Neural progenitor cell (in vitro differentiated cells): ENCODE data around the gene LAMA2. TPM values are rescaled to one million over a fixed set of nuclear protein-coding genes. Genes with fewer than 3 reads are reported as not detected.

Experiments
- DNase-seq: peaks from one replicate; pipeline ENCODE4 v3.0.0-alpha.2; 2016; ENCODE audit warnings: low spot score
- H2AFZ ChIP-seq: fragments of 200-600 bp; sonication (generic); replicated peaks from 2 replicates; pipeline ENCODE4 v1.6.1; 2016; ENCODE audit warnings: antibody characterized with exemption
- H3F3A ChIP-seq: fragments of 200-600 bp; sonication (generic); 2 replicates; pipeline ENCODE4 v1.6.1; 2016; ENCODE audit warnings: antibody characterized with exemption, low read depth
- H3K27ac ChIP-seq: fragments of 200-600 bp; sonication (generic); 2 replicates; pipeline ENCODE4 v1.5.1; 2016; ENCODE audit warnings: mild to moderate bottlenecking
- H3K27me3 ChIP-seq: fragments of 200-600 bp; sonication (generic); 2 replicates; pipeline ENCODE4 v1.6.1; 2016; ENCODE audit warnings: mild to moderate bottlenecking, moderate library complexity
- H3K36me3 ChIP-seq: fragments of 200-600 bp; sonication (generic); 2 replicates; pipeline ENCODE4 v1.5.1; 2016
- H3K4me1 ChIP-seq: fragments of 200-600 bp; sonication (generic); 2 replicates; pipeline ENCODE4 v1.6.1; 2016; ENCODE audit warnings: mixed run types
- H3K4me2 ChIP-seq: fragments of 200-600 bp; sonication (generic); 2 replicates; pipeline ENCODE4 v1.6.1; 2016
- H3K4me3 ChIP-seq: fragments of 200-600 bp; sonication (generic); 2 replicates; pipeline ENCODE4 v1.5.1; 2016
- H3K79me2 ChIP-seq: fragments of 200-600 bp; sonication (generic); 2 replicates; pipeline ENCODE4 v1.6.1; 2016; ENCODE audit warnings: low read depth
- H3K9ac ChIP-seq: fragments of 200-600 bp; sonication (generic); 2 replicates; pipeline ENCODE4 v1.6.1; 2016
- H3K9me3 ChIP-seq: fragments of 200-600 bp; sonication (generic); 2 replicates; pipeline ENCODE4 v1.5.1; 2016; ENCODE audit warnings: low read depth
- H4K20me1 ChIP-seq: fragments of 200-600 bp; sonication (generic); 2 replicates; pipeline ENCODE4 v1.6.1; 2016; ENCODE audit warnings: low read depth
- H3K27ac Mint-ChIP-seq: 3 replicates; pipeline ENCODE4 v1.8.0; 2021; ENCODE audit warnings: mixed read lengths
- H3K27me3 Mint-ChIP-seq: 2 replicates; pipeline ENCODE4 v1.8.0; 2022; ENCODE audit warnings: low read depth, mild to moderate bottlenecking, inconsistent platforms, moderate library complexity, mixed read lengths; ENCODE audit not compliant: insufficient read depth
- H3K36me3 Mint-ChIP-seq: 3 replicates; pipeline ENCODE4 v1.8.0; 2021; ENCODE audit warnings: mixed read lengths
- H3K4me1 Mint-ChIP-seq: 3 replicates; pipeline ENCODE4 v1.8.0; 2021; ENCODE audit warnings: mixed read lengths
- H3K4me3 Mint-ChIP-seq: 3 replicates; pipeline ENCODE4 v1.8.0; 2021; ENCODE audit warnings: mild to moderate bottlenecking, moderate library complexity, mixed read lengths
- H3K9me3 Mint-ChIP-seq: 3 replicates; pipeline ENCODE4 v1.8.0; 2020; ENCODE audit warnings: mixed read lengths
- CTCF ChIP-seq: fragments of 200-600 bp; sonication (generic); IDR thresholded peaks from 2 replicates; pipeline ENCODE4 v1.5.1; 2017; ENCODE audit warnings: antibody characterized with exemption, mild to moderate bottlenecking
- EZH2 ChIP-seq: fragments of 200-600 bp; sonication (generic); IDR thresholded peaks from 2 replicates; pipeline ENCODE4 v1.6.1; 2017; ENCODE audit warnings: antibody characterized with exemption, mild to moderate bottlenecking, moderate library complexity
- EZH2phosphoT487 ChIP-seq: fragments of 200-600 bp; sonication (generic); IDR thresholded peaks from 2 replicates; pipeline ENCODE4 v1.6.1; 2017; ENCODE audit warnings: antibody characterized with exemption
- total RNA-seq: library from RNA; depleted of rRNA; stranded (reverse); fragments of >200 nt; gene quantifications from 2 replicates; pipeline ENCODE4 v1.2.3, GENCODE V29; 2015; ENCODE audit warnings: low replicate concordance

The LAMA2 gene
- total RNA-seq, 1 donor from 2014 or later, result 1.5 TPM

GRCh38 chr6:129016844-129017243 lies 133.9 kb downstream of the LAMA2 start:
- Histone ChIP-seq H3K4me1 (no peaks in the 10 kb centered on the region), H3K79me2 (no peaks in the 10 kb centered on the region), H3K4me2 (no peak overlapping the region), H3K36me3 (no peaks in the 10 kb centered on the region), H3F3A (no peaks in the 10 kb centered on the region), H4K20me1 (no peaks in the 10 kb centered on the region), H2AFZ (no peak overlapping the region), H3K27ac (no peak overlapping the region), H3K4me3 (no peak overlapping the region), H3K9me3 (no peaks in the 10 kb centered on the region), H3K9ac (no peak overlapping the region), H3K27me3 (no peaks in the 10 kb centered on the region)
- no peaks in the 10 kb centered on the region for H3K4me1 Mint-ChIP-seq
- peaks cover 2% of the 10 kb centered on the region for H3K9me3 Mint-ChIP-seq
- no peaks in the 10 kb centered on the region for H3K27me3 Mint-ChIP-seq
- H3K36me3 Mint-ChIP-seq, result no peaks in the 10 kb centered on the region
- DNase-seq, result no peak
- H3K27ac Mint-ChIP-seq, result no peak overlapping the region
- no peak for TF ChIP-seq EZH2phosphoT487
- TF ChIP-seq CTCF, result no peak
- TF ChIP-seq EZH2, result no peak
- no peak overlapping the region for H3K4me3 Mint-ChIP-seq

- no peaks in the 10 kb centered on the region for H3K4me1 ChIP-seq
- H3K4me2 ChIP-seq, result no peak overlapping the region
- H4K20me1 ChIP-seq, result no peaks in the 10 kb centered on the region
- H3K9ac ChIP-seq, result no peak overlapping the region
- peak overlapping the region; percentile 69 for H2AFZ ChIP-seq
- no peak for DNase-seq
- no peaks in the 10 kb centered on the region for H3K36me3 ChIP-seq
- H3K4me3 ChIP-seq, result no peak overlapping the region
- no peak overlapping the region for H3K27ac ChIP-seq
- H3K27me3 ChIP-seq, result no peaks in the 10 kb centered on the region
- H3K9me3 Mint-ChIP-seq, result peaks cover 2% of the 10 kb centered on the region
- no peaks in the 10 kb centered on the region for H3K4me1 Mint-ChIP-seq
- H3K79me2 ChIP-seq, result no peaks in the 10 kb centered on the region
- no peaks in the 10 kb centered on the region for H3F3A ChIP-seq
- no peak overlapping the region for H3K27ac Mint-ChIP-seq
- no peak for TF ChIP-seq CTCF
- no peaks in the 10 kb centered on the region for H3K36me3 Mint-ChIP-seq
- H3K4me3 Mint-ChIP-seq, result no peak overlapping the region
- peaks cover 2% of the 10 kb centered on the region for H3K27me3 Mint-ChIP-seq
- no peaks in the 10 kb centered on the region for H3K9me3 ChIP-seq
Measured at GRCh38 chr6:129022011-129022553, 139.1 kb downstream of the LAMA2 start.

- Mint-ChIP-seq H3K4me3 (no peak overlapping the region), H3K27me3 (peaks cover 2% of the 10 kb centered on the region), H3K36me3 (no peaks in the 10 kb centered on the region), H3K4me1 (no peaks in the 10 kb centered on the region), H3K27ac (no peak overlapping the region), H3K9me3 (no peaks in the 10 kb centered on the region)
- Histone ChIP-seq H3K9me3 (no peaks in the 10 kb centered on the region), H3K36me3 (no peaks in the 10 kb centered on the region), H3K4me1 (peaks cover 11% of the 10 kb centered on the region), H3K9ac (no peak overlapping the region), H3K27me3 (no peaks in the 10 kb centered on the region), H3F3A (no peaks in the 10 kb centered on the region), H3K79me2 (no peaks in the 10 kb centered on the region), H4K20me1 (no peaks in the 10 kb centered on the region), H3K4me3 (no peak overlapping the region), H3K4me2 (no peak overlapping the region), H3K27ac (no peak overlapping the region), H2AFZ (no peak overlapping the region)
- no peak for DNase-seq
- TF ChIP-seq EZH2 (no peak), CTCF (no peak), EZH2phosphoT487 (no peak)
Measured at GRCh38 chr6:129026601-129027000, 143.7 kb downstream of the LAMA2 start.
